DMS153 treated with DMSO at 0.1 percent for 48 hours (cell line): ENCODE data around the gene KHSRP.

Experiments
- DNase-seq: peaks from one replicate; lab custom pipeline; 2025; ENCODE audit not compliant: unreplicated experiment; lab: John Stamatoyannopoulos, UW

Gene KHSRP, protein sequence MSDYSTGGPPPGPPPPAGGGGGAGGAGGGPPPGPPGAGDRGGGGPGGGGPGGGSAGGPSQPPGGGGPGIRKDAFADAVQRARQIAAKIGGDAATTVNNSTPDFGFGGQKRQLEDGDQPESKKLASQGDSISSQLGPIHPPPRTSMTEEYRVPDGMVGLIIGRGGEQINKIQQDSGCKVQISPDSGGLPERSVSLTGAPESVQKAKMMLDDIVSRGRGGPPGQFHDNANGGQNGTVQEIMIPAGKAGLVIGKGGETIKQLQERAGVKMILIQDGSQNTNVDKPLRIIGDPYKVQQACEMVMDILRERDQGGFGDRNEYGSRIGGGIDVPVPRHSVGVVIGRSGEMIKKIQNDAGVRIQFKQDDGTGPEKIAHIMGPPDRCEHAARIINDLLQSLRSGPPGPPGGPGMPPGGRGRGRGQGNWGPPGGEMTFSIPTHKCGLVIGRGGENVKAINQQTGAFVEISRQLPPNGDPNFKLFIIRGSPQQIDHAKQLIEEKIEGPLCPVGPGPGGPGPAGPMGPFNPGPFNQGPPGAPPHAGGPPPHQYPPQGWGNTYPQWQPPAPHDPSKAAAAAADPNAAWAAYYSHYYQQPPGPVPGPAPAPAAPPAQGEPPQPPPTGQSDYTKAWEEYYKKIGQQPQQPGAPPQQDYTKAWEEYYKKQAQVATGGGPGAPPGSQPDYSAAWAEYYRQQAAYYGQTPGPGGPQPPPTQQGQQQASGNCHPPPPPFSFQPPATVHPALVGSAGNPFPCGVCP

DNA sequence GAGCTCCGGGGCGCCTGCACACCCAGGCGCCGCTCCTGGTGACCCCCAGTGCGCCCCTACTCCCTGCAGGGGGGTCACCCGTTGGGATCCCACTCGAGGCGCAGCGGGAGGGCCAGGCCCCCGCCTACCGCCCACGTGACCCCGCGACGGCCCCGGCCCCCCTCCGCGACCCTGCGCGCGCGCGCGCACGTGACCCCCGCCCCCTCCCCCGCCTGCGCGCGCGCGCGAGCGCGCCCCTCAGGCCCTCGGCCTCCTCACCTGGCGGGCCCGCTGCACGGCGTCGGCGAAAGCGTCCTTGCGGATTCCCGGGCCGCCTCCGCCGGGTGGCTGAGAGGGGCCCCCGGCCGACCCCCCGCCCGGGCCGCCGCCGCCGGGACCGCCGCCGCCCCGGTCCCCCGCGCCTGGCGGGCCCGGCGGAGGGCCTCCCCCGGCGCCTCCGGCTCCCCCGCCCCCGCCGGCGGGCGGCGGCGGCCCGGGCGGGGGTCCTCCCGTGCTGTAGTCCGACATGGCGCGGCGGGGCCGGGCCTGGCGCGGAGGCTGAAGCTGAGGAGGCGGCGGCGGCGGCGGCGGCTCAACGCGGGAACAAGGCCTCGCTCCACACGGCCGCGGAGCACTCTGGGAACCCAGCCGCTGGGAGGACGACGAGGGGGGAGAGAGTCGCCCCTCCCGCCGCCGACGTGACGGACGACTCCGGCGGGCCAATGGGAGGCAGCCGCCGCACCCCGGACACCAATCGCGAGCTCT lies at the start of gene KHSRP:
Gene KHSRP, minus strand, starts transcription at position 617 of the 744 bp plus-strand sequence. Its CDS starts 110 bp downstream, at position 507.
- DNase-seq: no peak

DNA sequence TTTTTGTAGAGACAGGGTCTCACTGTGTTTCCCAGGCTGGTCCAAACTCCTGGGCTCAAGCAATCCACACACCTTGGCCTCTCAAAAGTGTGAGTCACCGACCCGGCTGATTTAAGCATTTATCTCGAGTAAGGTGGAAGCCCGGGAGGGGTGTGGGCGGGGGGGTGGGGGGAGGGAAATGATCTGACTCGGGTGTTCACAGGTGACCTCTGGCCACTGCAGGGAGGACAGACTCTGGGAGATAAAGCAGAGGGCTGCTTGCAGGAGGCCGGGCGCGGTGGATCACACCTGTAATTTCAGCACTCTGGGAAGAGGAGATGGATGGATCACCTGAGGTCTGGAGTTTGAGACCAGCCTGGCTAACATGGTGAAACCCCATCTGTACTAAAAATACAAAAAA lies 49.0 kb upstream of the KHSRP start:
- no peak for DNase-seq

DNA sequence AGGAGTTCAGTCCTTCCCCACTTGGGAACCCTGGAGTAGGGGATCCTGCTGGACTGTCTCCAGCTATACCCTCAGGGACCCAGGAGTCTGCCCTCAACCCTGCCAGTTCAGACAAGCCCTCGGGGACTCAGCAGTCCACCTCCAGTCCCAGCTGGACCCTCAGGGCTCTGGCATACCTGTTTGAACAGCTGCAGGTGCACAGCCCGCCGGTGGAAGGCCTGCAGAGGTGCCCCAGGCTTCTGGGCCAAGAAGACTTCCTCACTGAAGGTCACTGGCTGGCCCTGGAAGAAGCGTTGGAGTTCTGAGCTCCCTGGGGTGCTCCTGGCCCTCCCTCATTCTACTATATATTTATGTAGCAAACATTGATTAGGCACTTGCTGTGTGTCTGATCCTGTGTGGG lies 48.1 kb upstream of the KHSRP start:
- DNase-seq: no peak

DNA sequence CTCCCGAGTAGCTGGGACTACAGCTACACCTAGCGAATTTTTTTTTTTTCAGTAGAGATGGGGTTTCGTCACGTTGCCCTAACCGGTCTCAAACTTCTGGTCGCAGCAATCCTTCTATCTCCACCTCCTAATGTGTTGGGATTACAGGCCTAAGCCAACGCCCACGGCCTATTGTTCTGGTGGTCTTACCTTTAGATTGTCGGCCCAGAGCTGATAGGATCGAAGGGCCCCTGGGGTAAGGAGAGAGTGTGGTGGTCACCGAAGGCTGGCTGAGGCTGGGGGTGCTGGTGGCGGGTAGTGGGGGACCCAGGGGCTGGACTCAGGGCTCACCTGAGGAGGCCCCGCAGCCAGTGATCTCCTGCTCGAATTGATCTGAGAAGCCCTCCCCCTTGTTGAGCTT lies 46.5 kb upstream of the KHSRP start:
- DNase-seq: no peak

DNA sequence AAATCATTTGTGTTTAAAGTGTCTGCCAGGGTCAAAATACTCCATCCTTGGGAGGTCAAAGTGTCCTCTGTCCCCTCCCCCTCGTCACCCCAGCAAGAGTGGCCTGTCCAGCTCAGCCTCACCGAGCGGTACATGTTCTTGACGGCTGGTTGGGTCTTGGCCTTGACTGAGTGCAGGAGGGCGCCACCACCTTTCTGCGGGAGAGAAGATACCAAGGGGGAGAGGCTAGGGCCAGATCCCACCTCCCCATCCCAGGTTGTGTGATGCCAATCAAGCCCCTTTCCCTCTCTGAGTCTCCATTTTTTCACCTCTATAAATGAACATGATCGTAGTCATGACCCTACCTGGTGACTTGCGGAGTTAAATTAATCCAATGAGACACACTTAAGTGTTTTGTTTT lies 45.6 kb upstream of the KHSRP start:
- no peak for DNase-seq

DNA sequence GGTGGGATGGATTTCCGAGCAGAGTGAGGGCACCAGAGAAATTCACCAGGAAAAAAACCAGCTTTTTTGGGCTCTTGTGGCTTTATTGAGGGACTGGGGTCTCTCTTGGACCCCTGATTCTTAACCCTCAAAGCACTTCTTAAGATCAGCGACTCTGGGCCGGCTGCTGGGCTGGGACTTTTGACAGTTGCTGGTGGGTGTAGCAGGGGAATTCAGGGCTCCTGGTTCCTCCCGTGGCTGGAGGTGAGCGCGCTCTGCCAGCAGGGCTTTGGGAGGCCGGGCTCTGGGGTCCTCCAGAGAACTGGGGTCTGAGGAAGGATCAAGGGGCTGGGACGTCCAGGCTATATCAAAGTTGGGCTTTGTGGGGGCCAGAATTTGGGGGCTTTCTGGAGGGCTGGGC lies 42.8 kb upstream of the KHSRP start:
- no peak for DNase-seq

DNA sequence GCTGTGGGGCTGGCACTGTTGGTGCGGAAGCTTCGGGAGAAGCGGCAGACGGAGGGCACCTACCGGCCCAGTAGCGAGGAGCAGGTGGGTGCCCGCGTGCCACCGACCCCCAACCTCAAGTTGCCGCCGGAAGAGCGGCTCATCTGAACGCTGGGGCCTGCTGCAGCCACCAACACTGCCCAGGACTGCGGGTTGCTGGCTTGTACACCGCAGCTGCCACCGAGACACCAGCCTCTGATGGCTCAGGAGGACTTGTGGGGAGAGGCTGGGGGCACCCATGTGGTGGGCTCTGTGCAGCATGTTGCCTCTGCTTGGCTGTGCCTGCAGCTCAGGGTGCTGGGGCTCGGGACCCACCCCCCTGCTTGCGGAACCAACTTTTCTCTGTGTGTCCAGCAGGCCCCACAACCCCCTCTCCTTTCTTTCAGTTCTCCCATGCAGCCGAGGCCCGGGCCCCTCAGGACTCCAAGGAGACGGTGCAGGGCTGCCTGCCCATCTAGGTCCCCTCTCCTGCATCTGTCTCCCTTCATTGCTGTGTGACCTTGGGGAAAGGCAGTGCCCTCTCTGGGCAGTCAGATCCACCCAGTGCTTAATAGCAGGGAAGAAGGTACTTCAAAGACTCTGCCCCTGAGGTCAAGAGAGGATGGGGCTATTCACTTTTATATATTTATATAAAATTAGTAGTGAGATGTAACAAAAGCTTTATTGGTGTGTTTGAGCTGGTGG lies 42.1 kb upstream of the KHSRP start:
- no peak for DNase-seq

DNA sequence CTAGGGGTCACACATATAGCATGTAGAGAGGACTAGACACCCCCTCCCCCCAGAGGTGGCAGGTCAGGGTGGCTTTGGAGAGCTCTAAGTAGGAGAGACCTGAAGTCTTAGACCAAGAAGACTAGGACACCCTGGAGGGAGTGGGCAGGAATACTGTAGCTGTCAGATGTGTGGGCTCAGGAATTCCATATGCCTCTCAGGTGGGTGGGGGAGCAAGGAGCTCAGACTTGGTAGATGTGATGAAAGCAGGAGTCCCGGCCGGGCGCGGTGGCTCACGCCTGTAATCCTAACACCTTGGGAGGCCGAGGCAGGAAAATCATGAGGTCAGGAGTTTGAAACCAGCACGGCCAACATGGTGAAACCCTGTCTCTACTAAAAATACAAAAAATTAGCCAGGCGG lies 41.1 kb upstream of the KHSRP start:
- no peak for DNase-seq

DNA sequence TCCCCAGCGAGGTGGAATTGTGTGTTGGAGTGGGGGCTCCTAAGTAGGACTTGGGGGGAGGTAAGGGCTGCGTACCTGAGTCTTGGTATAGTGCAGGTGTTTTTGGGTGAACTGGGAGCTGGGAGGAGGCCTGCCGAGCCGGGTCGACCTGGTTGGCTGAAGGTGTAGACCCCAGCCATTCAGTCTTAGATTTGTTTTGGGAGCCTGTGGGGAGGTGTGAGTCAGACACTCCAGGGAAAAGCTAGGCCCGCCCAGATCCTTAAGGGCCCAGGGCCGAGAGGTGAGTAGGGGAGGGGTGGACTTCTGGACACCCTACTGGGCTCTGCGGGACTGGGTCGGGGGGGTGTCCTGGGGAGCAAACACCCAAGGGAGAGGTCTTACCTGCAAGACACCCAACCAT lies 40.4 kb upstream of the KHSRP start:
- no peak for DNase-seq

DNA sequence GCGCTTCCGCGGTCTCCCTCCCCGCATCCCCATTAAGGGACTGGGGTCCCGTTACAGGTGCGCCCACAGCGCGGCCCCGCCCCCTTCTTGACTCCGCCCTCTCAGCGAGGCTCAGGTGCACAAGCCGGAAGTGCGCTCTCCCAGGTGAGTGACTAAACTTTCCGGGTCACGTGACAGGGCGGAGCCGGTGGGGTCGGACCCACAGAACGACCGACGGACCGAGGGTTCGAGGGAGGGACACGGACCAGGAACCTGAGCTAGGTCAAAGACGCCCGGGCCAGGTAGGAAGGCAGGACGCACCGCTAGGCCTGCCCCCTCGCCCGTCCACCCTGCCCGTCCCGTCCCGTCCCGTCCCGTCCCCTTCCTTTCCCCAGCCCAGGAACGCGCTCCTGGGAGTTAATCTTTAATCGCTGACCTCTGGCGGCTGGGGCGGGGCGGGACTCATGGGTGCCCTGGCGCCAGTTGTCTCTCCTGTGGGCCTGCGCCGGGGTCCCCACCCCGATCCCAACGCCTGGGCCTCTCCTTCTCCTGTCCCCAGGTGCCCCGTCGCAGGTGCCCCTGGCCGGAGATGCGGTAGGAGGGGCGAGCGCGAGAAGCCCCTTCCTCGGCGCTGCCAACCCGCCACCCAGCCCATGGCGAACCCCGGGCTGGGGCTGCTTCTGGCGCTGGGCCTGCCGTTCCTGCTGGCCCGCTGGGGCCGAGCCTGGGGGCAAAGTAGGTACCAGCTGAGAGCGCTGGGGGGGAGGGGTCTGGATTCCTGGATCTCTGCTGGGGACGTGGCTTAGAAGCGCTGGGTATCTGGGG lies 39.7 kb upstream of the KHSRP start, which contains the start of gene CRB3:
Gene CRB3, plus strand, starts transcription at position 202 of the 804 bp plus-strand sequence. Its CDS starts 431 bp downstream, at position 633.
- peak; percentile 61 for DNase-seq

DNA sequence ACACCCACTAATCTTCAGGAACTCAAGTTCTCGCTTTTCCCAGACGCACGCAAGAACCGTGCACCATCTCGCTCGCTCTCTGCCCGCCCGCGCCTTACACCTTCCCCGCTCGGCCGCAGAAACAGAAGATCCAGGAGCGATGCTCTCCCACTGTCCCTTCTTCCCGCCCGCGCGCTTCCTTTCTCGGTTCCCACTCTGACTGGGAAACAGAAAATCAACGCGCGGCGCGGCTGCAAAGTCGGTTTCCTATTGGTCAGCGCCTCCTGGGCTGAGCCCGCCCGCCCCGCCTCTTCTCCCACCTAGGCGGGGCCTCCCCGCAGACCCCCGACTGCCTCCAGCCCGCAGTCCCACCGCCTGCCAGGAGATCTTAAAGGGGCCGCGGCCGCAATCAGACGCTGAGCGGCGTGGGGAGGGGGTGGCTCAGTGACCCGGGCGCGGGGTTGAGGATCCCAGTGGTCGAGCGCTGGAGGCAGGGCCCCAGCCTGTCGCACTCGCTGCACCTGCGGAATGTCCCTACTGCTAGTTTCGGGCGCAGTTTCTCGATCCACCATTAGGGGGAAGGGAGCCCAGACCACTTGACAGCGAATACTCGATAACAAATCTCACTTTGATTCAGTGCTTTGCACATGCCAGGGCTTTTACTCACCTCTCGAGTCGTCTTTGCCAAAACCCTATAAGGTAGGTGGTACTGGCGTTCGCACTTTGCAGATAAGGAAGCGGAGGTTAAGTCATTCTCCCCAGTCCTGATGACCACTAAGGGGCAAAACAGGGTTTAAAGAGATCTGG lies 35.7 kb upstream of the KHSRP start:
- DNase-seq: peak; percentile 91

DNA sequence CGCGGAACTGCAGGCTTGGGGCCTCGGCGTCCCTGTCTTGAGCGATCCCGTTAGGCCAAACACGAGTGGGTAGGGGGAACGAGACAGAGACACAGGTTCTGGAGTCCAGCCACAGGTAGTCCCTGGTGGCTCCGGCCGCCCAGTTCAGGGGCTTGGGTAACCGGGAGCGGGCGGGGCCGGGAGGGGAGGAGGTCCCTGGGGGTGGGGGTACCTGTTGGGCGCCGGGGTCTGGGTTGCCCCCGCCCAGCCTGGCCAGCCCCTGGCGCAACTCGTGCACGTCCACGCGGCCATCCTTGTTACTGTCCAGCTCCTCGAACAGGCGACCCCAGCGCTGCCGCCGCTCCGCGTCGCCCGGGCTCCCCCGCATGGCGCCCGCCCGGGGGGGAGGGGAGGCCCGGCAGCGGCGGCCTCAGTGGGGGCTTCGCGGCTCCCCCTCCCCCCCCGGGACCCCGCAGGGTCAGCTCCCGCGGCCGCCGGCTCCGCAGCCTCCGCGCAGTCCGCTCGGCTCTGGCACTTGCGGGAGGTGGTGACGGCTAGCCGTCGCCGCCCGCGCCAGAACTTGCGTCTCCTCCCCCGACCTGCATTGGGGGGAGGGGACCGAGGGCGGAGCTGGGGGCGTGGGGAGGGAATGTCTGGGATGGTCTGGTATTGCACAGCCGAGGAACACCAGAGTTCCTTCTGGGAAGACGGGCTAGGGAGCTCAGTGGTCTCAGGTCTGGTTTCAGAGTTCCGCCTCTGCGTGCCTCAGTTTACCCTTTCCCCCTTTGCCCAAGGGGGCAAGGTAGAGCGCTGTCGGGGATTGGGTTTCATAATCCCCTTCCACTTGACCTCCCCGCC lies 34.9 kb upstream of the KHSRP start, which contains the start of gene SLC25A23:
Gene SLC25A23, minus strand, starts transcription at position 531 of the 837 bp plus-strand sequence. Its CDS starts 164 bp downstream, at position 367.
- DNase-seq: peak; percentile 25

DNA sequence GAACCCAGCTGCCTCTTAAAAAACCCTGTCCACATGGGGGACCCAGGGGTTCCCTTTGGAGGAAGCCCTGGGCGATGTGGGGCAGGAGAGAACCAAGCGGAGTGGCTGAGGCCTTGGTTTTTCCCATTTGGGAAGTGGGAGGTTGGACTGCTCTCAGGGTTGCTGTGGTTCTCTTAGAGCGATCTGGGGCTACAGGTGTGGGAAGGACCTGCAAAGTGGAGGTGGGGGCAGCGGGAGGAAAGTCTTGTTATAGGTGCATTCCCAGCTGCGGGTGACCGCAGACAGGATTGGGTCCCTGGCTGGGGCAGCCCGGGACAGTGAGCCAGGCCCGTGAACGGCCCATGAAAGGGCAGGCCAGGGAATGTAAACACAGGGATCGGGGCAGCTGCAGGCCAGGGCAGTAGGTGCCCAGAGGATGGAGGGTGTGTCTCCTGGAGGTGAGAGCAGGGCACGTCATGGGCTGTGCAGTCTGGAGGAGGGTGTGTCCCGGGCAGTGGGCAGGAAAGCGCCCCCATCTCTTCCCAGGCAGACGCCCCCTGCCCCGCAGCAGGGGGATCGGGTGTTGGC lies 34.2 kb upstream of the KHSRP start:
- DNase-seq: no peak

DNA sequence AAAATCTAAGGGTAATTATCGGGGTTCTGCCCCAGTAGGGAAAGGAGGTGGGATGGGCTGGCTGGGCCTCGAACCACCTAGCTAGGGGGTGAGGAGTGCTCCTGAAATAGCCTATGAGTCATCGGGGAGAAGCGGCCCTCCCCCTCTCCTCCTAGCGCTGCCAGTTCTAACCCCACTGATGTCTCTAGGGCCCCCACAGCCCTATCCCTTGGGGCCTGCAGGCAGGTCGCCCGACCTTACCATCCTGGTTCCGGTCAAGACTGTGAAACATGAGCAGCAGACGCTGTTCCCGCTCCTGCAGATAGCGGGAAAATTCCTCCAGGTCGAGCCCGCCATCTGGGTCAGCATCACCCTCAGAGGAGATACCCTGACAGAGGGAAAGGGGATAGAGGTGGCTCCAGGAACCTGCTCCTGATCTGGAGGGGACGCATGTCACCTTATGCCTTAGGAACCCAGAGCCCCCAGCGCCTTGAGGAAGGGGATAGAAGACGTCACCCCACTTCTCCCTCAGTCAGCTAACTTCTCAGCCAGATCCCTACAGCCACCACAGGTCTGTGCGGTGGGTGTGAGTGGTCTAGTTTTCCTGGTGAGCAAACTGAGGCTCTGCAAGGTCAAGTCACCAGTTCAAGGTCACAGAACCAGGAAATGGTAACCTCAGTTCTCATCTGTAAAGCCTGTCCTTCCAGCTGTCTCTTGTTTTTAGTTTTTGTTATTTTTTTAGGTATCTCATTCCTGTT lies 33.5 kb upstream of the KHSRP start:
- no peak for DNase-seq

DNA sequence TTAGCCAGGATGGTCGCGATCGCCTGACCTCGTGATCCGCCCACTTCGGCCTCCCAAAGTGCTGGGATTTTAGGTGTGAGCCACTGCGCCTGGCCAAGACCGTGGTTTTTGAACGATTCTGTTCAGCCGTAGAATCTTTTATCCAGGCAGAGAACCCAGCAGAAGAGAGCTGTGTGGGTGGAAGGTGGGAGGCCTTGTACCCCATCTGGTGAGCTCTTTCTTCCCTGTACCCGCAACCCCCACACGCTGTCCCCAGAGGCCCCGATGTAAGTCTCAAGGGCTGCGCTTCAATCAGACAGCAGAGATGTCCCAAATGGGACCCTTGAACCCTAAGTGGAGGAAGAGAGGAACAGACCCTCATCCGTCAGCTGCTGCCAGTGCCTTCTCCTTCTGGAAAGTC lies 31.3 kb upstream of the KHSRP start:
- no peak for DNase-seq

DNA sequence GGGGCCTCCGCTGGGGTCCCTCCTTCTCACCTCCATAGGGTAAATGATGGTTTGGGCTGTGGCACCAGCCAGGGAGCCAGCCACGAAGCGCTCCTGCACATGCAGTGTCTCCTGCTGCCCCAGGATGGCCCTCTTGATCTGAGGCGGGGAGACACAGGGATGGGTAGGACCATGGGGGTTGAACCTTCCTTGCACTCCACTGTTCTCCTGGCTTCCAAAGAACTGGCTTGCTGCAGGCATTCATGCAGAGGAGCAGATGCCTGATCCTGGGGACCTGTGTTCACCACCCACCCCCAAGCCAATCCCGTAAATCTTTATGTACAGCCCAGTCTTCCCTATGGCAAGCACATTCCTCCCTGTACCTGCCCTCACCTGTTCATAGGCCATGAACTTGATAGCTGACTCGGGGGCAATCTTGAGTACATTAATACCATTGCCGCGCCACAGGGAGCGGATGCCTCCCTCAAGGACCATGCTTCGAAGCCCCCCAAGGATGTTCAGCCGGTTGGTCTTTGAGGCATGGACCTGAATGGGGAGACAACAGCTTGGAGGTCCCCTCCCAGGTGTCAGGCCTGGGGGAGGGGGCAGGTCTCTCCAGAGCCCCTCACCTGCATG lies 29.4 kb upstream of the KHSRP start:
- no peak for DNase-seq

DNA sequence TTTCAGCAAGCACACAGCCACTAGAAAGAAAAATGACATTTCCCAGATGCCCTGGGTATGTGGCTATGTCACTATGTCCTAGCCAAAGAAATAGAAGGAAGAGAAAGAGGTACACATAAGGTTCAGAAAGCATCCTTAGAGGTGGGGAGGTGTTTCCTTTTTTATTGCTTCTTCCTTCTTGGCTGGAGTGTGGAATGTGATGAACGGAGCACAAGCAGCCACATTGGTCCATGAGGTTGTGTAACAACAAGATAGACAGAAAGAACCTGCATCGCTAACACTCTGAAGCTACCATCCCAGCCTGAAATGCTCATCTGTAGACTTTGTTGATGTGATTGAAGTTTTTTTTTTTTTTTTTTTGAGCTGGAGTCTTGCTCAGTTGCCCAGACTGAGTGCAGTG lies 28.3 kb upstream of the KHSRP start:
- no peak for DNase-seq
